BE2C (cell line): ENCODE measurements around the gene RPS6KA2.

Source experiments
- DNase-seq: peaks from one replicate; pipeline ENCODE4 v3.0.0-alpha.2; 2020
- H3K27me3 ChIP-seq: fragments of 250-450 bp; sonication (Bioruptor Pico); 2 replicates; pipeline ENCODE4 v1.5.1; 2020; ENCODE audit warnings: mild to moderate bottlenecking
- H3K36me3 ChIP-seq: fragments of 250-450 bp; sonication (Bioruptor Pico); 2 replicates; pipeline ENCODE4 v1.5.1; 2020; ENCODE audit warnings: mild to moderate bottlenecking
- H3K4me1 ChIP-seq: fragments of 250-450 bp; sonication (Bioruptor Pico); 2 replicates; pipeline ENCODE4 v1.5.1; 2020
- H3K4me3 ChIP-seq: 2 replicates; pipeline ENCODE4 v1.5.1; 2011; ENCODE audit warnings: low read depth, low read length
- H3K9me3 ChIP-seq: fragments of 250-450 bp; sonication (Bioruptor Pico); 2 replicates; pipeline ENCODE4 v1.5.1; 2020
- TF ChIP-seq, protein P1 (sequence below): IDR thresholded peaks from 2 replicates; pipeline ENCODE4 v1.5.1; 2012; ENCODE audit warnings: mild to moderate bottlenecking, low read depth, low read length

RPS6KA2 gene

DNA sequence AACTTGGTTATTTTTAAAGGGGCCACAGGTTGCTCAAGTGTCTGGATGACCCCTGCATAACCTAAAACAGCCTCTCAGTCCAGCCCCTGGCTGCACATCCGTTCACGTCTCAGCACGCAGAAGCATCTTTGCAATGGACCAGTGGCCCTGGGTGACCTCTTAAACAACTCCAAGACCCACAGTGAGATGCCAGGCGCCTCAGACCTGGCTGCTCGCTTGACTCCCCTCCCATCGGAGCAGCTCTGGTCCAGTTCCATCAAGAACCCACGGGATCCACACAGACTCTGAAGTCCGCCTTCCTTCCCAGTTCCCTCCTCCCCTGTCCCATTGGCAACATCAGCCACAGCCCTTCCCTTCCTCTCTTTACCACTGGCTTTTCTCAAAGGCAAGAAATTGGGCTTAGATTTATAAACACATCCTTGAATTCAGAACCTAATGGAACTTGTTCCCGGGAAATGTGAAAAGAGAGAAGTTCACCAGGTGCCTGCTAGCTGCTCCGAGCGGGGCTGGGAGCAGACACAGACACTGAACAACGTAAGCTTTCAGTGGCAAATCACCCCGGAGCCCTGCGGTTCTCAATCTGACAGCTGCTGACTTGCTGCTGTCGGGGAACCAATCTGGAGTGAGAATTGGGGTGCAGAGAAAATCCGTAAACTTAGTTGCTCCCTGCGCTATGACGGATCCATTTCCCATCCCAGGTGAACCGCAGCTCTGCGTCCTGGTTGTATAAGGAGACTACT is 204.7 kb downstream of the RPS6KA2 start:
- TF ChIP-seq, protein P1, sequence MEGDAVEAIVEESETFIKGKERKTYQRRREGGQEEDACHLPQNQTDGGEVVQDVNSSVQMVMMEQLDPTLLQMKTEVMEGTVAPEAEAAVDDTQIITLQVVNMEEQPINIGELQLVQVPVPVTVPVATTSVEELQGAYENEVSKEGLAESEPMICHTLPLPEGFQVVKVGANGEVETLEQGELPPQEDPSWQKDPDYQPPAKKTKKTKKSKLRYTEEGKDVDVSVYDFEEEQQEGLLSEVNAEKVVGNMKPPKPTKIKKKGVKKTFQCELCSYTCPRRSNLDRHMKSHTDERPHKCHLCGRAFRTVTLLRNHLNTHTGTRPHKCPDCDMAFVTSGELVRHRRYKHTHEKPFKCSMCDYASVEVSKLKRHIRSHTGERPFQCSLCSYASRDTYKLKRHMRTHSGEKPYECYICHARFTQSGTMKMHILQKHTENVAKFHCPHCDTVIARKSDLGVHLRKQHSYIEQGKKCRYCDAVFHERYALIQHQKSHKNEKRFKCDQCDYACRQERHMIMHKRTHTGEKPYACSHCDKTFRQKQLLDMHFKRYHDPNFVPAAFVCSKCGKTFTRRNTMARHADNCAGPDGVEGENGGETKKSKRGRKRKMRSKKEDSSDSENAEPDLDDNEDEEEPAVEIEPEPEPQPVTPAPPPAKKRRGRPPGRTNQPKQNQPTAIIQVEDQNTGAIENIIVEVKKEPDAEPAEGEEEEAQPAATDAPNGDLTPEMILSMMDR, result no peak
- Histone ChIP-seq H3K9me3 (no peaks in the 10 kb centered on the region), H3K4me3 (no peak overlapping the region), H3K4me1 (no peaks in the 10 kb centered on the region), H3K36me3 (peaks cover 9% of the 10 kb centered on the region), H3K27me3 (no peaks in the 10 kb centered on the region)
- no peak for DNase-seq

DNA sequence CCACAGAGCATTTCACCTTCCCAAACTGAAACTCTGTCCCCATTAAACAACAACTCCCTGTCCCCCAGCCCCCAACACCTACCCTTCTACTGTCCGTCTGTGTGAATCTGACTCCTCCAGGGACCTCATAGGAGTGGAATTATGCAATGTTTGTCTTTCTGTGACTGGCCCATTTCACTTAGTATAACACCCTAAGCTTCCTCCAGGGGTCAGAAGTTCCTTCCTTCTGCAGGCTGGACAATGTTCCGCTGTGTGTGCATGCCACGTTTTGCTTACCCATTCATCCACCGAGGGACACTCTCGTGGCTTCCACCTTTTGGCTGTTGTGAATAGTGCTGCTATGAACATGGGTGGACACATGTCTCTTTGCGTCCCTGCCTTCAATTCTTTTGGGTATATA is 206.7 kb downstream of the RPS6KA2 start:
- Histone ChIP-seq H3K4me3 (no peak overlapping the region), H3K27me3 (no peaks in the 10 kb centered on the region), H3K4me1 (no peaks in the 10 kb centered on the region), H3K9me3 (no peaks in the 10 kb centered on the region), H3K36me3 (peaks cover 9% of the 10 kb centered on the region)
- TF ChIP-seq, protein P1, result peak; percentile 29
- DNase-seq, result no peak

DNA sequence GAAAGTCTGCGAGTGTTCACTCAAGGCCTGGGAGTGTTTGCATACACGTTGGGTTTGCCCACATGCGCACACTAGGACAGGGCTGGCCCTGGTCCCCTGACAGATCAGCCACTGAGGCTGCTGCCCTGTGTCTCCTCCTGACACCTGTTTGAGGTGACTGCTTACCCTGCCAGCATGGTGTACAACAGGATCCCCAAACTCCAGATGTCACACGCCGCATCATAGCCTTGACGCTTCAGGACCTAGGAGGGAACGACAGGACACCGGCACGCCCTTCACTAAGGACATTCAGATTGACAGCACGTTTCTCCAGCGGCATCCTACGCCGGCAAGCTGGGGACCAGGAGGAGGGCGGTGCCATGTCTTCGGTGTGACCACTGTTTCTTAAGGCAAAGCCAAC is 207.3 kb downstream of the RPS6KA2 start:
- Histone ChIP-seq H3K4me3 (no peak overlapping the region), H3K4me1 (no peaks in the 10 kb centered on the region), H3K36me3 (peaks cover 9% of the 10 kb centered on the region), H3K27me3 (no peaks in the 10 kb centered on the region), H3K9me3 (no peaks in the 10 kb centered on the region)
- TF ChIP-seq, protein P1, result no peak
- no peak for DNase-seq

DNA sequence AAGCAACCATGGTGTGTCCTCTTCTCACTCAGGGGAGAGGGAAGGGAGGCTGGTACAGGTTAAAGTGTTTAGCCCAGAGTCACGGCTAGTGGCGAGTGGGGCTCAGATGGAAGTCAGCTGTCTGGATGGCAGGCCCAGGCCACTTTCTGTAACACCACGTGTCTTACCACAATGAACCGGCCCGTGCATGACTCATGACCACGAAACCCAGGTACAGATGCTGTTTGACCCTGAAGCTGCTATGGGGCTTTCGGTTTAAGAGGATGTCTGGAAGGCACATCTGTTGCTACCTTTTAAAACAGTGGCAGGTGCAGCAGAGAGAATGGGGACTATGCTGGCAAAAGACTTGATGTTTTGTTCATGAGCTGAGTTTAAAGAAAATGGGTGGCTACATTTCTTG is 207.8 kb downstream of the RPS6KA2 start:
- peaks cover 9% of the 10 kb centered on the region for H3K36me3 ChIP-seq
- no peaks in the 10 kb centered on the region for H3K27me3 ChIP-seq
- TF ChIP-seq, protein P1, result no peak
- H3K4me3 ChIP-seq, result no peak overlapping the region
- no peaks in the 10 kb centered on the region for H3K4me1 ChIP-seq
- no peaks in the 10 kb centered on the region for H3K9me3 ChIP-seq
- no peak for DNase-seq

DNA sequence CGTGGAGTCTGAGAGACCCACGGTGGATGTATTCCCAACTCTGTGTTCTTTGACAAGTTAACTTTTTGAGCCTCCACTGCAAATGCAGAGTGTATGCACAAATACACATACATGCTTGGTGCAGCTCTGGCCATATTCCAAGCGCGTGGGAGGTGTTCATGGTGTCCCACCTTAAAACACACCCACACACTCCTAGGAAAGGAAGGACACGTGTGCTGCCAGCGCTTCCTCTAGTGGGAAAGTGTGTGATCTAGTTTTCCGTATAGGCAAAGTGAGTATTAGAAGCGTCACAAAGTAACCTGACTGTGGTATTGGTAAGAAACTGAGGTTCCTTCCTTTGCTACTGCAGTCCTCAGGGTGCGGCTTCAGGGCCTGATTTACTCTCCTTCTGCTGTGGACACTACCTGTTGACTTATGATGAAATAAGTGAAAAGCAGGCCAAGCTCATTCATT is 208.3 kb downstream of the RPS6KA2 start:
- no peaks in the 10 kb centered on the region for H3K27me3 ChIP-seq
- no peaks in the 10 kb centered on the region for H3K9me3 ChIP-seq
- H3K4me1 ChIP-seq, result no peaks in the 10 kb centered on the region
- peaks cover 9% of the 10 kb centered on the region for H3K36me3 ChIP-seq
- TF ChIP-seq, protein P1, result no peak
- no peak for DNase-seq
- no peak overlapping the region for H3K4me3 ChIP-seq

DNA sequence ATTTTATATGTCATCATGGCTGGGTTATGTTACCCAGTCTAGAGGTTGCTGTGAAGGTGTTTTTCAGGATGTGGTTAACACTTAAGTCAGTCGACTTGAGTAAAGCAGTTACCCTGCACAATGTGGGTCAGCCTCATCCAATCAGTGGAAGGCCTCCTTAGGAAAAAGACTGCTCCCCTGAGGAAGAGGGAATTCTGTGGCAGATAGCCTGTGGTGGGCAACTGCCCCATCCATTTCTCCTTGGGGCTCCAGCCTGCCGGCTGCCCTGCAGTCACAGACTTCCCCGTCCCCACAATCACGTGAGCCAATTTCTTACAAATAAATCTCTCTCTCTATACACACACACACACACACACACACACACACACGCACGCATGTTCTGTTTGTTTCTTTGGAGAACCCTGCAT is 209.8 kb downstream of the RPS6KA2 start:
- Histone ChIP-seq H3K4me3 (no peak overlapping the region), H3K27me3 (no peaks in the 10 kb centered on the region), H3K4me1 (no peaks in the 10 kb centered on the region), H3K9me3 (no peaks in the 10 kb centered on the region), H3K36me3 (peaks cover 9% of the 10 kb centered on the region)
- no peak for DNase-seq
- TF ChIP-seq, protein P1, result no peak
